Natural killer cell (primary cell): Measurements from ENCODE around the gene ARHGEF11. TPM values are rescaled to one million over a fixed set of nuclear protein-coding genes. Genes with fewer than 3 reads are reported as not detected.

Source experiments
- ATAC-seq, 3 donors: fragments of 150-1000 bp in 2 of 3; fragments of 200-7000 bp in 1 of 3; cut with Tn5 transposase; 1 replicate in 1 of 3; 2 replicates in 2 of 3; pipeline ENCODE4 v1.10.0; 2021; ENCODE audit warnings: mild to moderate bottlenecking in 2 of 3, moderate library complexity in 2 of 3
- DNase-seq, 2 donors: peaks; one replicate each; pipeline versions ENCODE4 v3.0.0 to v3.0.0-alpha.2; 2013 to 2021; ENCODE audit warnings: mixed read lengths in 1 of 2
- H3K27ac ChIP-seq: one replicate; pipeline ENCODE4 v1.5.1; 2013; ENCODE audit warnings: mild to moderate bottlenecking, low read length
- H3K27me3 ChIP-seq: one replicate; pipeline ENCODE4 v1.6.1; 2013; ENCODE audit warnings: low read length; ENCODE audit not compliant: control insufficient read depth, insufficient read depth
- H3K36me3 ChIP-seq: one replicate; pipeline ENCODE4 v1.6.1; 2013; ENCODE audit warnings: low read length; ENCODE audit not compliant: control insufficient read depth, insufficient read depth
- H3K4me1 ChIP-seq: one replicate; pipeline ENCODE4 v1.6.1; 2013; ENCODE audit warnings: low read length; ENCODE audit not compliant: control insufficient read depth, insufficient read depth
- H3K4me3 ChIP-seq: one replicate; pipeline ENCODE4 v1.5.1; 2013; ENCODE audit warnings: low read length
- H3K9me3 ChIP-seq: one replicate; pipeline ENCODE4 v1.6.1; 2013; ENCODE audit warnings: low read length; ENCODE audit not compliant: control insufficient read depth, insufficient read depth
- H3K27ac Mint-ChIP-seq, 2 donors: one replicate each; pipeline ENCODE4 v1.8.0; 2022; ENCODE audit warnings: mild to moderate bottlenecking in 2 of 2, mixed read lengths in 2 of 2, moderate library complexity in 1 of 2
- H3K27me3 Mint-ChIP-seq, 2 donors: one replicate each; pipeline ENCODE4 v1.8.0; 2022; ENCODE audit warnings: low read depth in 2 of 2, mixed read lengths in 2 of 2
- H3K36me3 Mint-ChIP-seq: one replicate; pipeline ENCODE4 v1.8.0; 2022; ENCODE audit warnings: mixed read lengths
- H3K4me1 Mint-ChIP-seq, 2 donors: one replicate each; pipeline ENCODE4 v1.8.0; 2022; ENCODE audit warnings: mixed read lengths in 2 of 2
- H3K4me3 Mint-ChIP-seq: one replicate; pipeline ENCODE4 v1.8.0; 2022; ENCODE audit warnings: mild to moderate bottlenecking, moderate library complexity, mixed read lengths
- H3K9me3 Mint-ChIP-seq, 2 donors: one replicate each; pipeline ENCODE4 v1.8.0; 2022; ENCODE audit warnings: mixed read lengths in 2 of 2
- CTCF ChIP-seq: fragments of 200-600 bp; IDR thresholded peaks from one replicate; pipeline ENCODE4 v1.8.0; 2022; ENCODE audit warnings: antibody characterized with exemption
- whole genome bisulfite sequencing: methylation state at CpG from one replicate; pipeline ENCODE4 v1.1.7; 2013; ENCODE audit warnings: missing lambda C conversion rate; ENCODE audit not compliant: insufficient coverage; 5-methylcytosine and 5-hydroxymethylcytosine counted together
- intact Hi-C: fragments of 100-400 bp; cut with micrococcal nuclease; formaldehyde crosslinking; loops from one replicate; pipeline ENCODE4 v1.14.2; 2022
- total RNA-seq, 4 donors: library from RNA; stranded (reverse); fragments of 120-200 nt in 1 of 4; gene quantifications; one replicate each; pipeline versions ENCODE4 v1.2.3 to v1.2.4, GENCODE V29; 2013 to 2022

The ARHGEF11 gene
- total RNA-seq, 3 donors from 2014 or later (not counting 1 experiment from before 2014, with no cell fraction given) = 1.7 to 2.8 (median 2.4) TPM

- no peak for TF ChIP-seq CTCF
- no peaks in the 10 kb centered on the region for H3K9me3 ChIP-seq
- Mint-ChIP-seq H3K27ac (no peak overlapping the region), H3K9me3 (no peaks in the 10 kb centered on the region), H3K27me3 (peaks cover 7 to 35% of the 10 kb centered on the region in 2 donors), H3K4me3 (no peak overlapping the region), H3K4me1 (peaks cover 9 to 15% of the 10 kb centered on the region in 2 donors), H3K36me3 (no peaks in the 10 kb centered on the region)
- ATAC-seq (no peak), DNase-seq (no peak)
- intact Hi-C loops = no loop called here
- no peaks in the 10 kb centered on the region for H3K27me3 ChIP-seq
- H3K4me3 ChIP-seq = no peak overlapping the region
- no peak overlapping the region for H3K27ac ChIP-seq
- WGBS = 87% methylated on average over 6 of the region's 6 CpGs
- H3K36me3 ChIP-seq = no peaks in the 10 kb centered on the region
- H3K4me1 ChIP-seq = peaks cover 11% of the 10 kb centered on the region
These were observed 85.6 kb downstream of the ARHGEF11 start for GRCh38 chr1:156959925-156960324.

- no peaks in the 10 kb centered on the region for H3K36me3 Mint-ChIP-seq
- Histone ChIP-seq H3K4me1 (peaks cover 11% of the 10 kb centered on the region), H3K4me3 (no peak overlapping the region), H3K36me3 (no peaks in the 10 kb centered on the region), H3K9me3 (no peaks in the 10 kb centered on the region), H3K27me3 (no peaks in the 10 kb centered on the region), H3K27ac (no peak overlapping the region)
- H3K9me3 Mint-ChIP-seq = no peaks in the 10 kb centered on the region
- peaks cover 9 to 15% of the 10 kb centered on the region in 2 donors for H3K4me1 Mint-ChIP-seq
- intact Hi-C loops = no loop called here
- peaks cover 8 to 39% of the 10 kb centered on the region in 2 donors for H3K27me3 Mint-ChIP-seq
- WGBS = 94% methylated on average over 2 of the region's 2 CpGs
- TF ChIP-seq CTCF = no peak
- DNase-seq = no peak
- no peak for ATAC-seq
- H3K27ac Mint-ChIP-seq = no peak overlapping the region
- no peak overlapping the region for H3K4me3 Mint-ChIP-seq
These were observed 86.1 kb downstream of the ARHGEF11 start for GRCh38 chr1:156959414-156959813.

GRCh38 chr1:156958247-156958714 is 87.3 kb downstream of the ARHGEF11 start:
- H3K36me3 ChIP-seq = no peaks in the 10 kb centered on the region

More at GRCh38 chr1:156958247-156958714, 87.3 kb downstream of the ARHGEF11 start:
- intact Hi-C loops = no loop called here
- no peak overlapping the region for H3K27ac ChIP-seq
- DNase-seq (no peak), ATAC-seq (no peak)
- no peak for TF ChIP-seq CTCF
- H3K27me3 Mint-ChIP-seq = peaks cover 9 to 40% of the 10 kb centered on the region in 2 donors
- no peaks in the 10 kb centered on the region for H3K9me3 Mint-ChIP-seq
- peaks cover 6% of the 10 kb centered on the region for H3K4me1 ChIP-seq
- H3K36me3 Mint-ChIP-seq = no peaks in the 10 kb centered on the region
- WGBS = 54% methylated on average over 2 of the region's 2 CpGs
- H3K27ac Mint-ChIP-seq = no peak overlapping the region
- no peaks in the 10 kb centered on the region for H3K27me3 ChIP-seq
- H3K4me1 Mint-ChIP-seq = peaks cover 3 to 9% of the 10 kb centered on the region in 2 donors
- H3K4me3 Mint-ChIP-seq = no peak overlapping the region
- H3K9me3 ChIP-seq = no peaks in the 10 kb centered on the region
- H3K4me3 ChIP-seq = no peak overlapping the region
